NCI-H748 (cell line): ENCODE measurements around the gene RPRD2.
"Not testable (repeated sequence)": the region's sequence is repeated elsewhere in the genome, so short reads cannot be mapped to it uniquely, and the experiment has no call there.

ENCODE experiments used
- DNase-seq: peaks from one replicate; lab custom pipeline; 2025; ENCODE audit not compliant: unreplicated experiment; lab: John Stamatoyannopoulos, UW

RPRD2 gene

DNA sequence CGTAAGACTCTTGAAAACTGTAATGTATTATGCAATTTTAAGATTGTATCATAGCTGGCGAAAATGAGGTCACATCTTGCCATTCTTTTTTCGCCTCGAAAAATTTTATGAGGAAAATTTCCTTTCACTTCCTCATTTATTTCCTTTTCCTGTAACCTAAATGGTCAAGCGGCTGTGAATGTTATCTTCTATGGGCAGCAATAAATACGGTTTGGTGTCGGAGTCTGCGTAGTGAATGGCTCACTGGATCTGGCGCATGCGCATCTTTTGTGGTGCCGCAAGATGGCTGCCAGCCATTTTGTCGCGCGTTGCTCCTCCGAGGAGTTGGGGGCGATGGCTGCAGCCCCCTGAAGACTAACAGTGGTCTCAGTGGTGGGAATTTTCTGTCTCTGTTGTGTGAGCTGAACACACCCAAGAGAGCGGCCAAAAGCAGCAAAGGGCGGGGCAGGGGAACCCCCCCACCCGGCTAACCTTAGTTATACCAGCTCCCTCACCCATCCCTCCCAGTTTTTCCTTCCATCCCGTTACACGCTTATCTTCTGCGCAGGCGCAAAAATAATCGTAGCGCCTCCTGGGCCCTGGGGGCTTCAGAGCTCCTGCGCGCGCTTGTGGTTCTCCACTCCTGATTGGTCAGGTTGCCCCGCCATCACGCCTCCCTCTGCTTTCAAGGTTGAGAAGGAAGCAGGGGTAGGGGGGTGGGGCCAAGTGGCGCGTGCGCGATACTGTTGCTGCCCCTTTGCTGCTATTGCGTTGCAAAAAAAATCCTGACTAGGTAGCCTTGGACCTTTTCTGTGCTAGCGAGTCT, at the start of gene RPRD2:
Gene RPRD2 (plus strand): TSS at position 722 of the 805 bp plus-strand sequence. CDS start 568 bp downstream, outside the sequence.
- DNase-seq = peak; percentile 100

DNA sequence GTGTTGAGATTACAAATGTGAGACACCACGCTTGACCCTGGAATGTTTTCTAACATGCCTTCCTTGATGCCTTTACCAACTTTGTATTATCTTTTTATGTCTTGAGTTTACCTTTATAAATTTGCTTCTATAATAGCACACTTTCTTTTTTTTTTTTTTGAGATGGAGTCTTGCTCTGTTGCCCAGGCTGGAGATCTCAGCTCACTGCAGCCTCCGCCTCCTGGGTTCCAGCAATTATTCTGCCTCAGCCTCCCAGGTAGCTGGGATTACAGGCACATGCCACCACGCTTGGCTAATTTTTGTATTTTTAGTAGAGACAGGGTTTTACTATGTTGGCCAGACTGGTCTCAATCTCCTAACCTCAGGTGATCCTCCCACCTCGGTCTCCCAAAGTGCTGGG, 49.3 kb upstream of the RPRD2 start:
- not testable (repeated sequence) for DNase-seq

DNA sequence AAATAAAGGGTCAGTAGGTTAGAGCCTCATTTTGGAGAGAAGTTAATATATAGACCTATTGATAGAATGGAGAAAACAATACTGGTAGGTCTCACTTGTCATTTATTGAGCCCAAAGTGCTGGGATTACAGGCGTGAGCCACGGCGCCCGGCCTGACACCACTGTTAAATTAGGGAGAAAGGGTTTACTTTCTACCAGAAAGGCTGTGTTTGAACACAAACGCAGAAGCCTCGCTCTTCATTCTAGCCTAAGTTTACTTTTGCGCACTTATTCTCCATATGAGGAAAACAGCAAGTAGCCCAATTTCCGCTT, 43.3 kb upstream of the RPRD2 start:
- DNase-seq = no peak

DNA sequence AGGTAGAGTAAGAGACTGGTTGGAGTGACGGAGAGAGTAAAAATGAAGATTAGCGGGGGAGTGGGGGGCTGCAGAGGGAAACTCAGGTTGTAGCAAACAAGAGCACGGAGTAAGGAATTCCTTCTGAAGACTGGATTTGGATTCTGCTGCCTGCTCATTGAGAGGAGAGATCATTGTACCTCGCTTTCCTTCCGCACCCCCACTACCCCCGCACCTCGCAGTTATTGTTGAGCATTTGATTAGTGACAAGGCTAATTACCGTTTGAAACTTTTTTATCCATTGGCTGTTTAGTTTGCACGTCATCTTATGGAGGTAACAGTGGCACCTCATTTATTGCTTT, 42.2 kb upstream of the RPRD2 start:
- no peak for DNase-seq

DNA sequence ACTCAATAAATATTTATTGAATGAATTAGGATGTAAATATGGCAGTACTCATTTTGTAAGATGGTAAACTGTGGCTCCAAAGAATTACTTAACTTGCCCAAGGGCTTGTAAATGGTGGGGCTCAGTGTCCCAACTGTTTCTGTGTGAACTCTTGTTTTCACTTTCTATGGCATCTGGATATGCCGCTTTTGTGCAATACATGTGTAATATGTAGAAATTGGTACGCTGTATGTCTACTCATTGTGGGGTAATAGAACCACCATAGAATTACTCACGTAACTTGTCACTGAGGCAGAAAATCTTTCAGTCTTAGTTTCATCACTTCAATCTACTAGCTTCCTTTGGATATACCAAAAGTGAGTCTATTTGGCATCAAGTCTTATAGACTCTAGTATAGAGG, 41.6 kb upstream of the RPRD2 start:
- no peak for DNase-seq

DNA sequence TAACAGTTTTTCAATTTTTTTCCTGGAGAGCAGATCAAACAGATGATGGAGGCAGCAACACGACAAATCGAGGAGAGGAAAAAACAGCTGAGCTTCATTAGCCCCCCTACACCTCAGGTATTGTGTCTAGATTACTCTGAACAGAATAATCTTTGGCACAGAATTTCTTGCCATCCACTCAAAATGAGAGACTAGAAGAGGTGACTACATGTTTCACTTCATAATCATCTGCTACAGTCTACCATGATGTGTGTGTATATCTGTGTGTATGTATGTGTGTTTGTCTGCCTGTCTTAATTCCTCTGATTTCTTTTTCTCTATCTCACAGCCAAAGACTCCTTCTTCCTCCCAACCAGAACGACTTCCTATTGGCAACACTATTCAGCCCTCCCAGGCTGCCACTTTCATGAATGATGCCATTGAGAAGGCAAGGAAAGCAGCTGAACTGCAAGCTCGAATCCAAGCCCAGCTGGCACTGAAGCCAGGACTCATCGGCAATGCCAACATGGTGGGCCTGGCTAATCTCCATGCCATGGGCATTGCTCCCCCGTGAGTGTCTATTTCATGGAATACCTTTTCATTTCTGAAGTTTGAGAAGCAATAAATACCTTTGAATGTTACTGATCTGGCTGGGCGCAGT, 31.2 kb upstream of the RPRD2 start:
- no peak for DNase-seq

DNA sequence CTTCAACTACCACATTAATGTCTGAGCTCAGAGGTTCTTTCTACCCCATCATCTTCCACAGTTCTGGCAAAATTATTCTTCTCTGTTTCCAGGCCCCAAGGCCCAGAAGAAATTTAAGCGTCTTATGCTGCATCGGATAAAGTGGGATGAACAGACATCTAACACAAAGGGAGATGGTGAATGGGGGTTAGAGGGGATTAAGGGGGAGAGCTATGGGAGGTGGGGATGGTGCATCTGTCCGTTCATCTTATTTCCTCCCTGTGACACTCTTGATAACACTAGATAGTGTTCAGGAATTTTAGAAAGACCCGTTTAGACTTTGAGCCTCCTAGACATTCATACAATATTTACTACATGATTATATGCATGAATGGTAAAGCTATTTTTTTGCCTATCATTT, 17.6 kb upstream of the RPRD2 start:
- no peak for DNase-seq

DNA sequence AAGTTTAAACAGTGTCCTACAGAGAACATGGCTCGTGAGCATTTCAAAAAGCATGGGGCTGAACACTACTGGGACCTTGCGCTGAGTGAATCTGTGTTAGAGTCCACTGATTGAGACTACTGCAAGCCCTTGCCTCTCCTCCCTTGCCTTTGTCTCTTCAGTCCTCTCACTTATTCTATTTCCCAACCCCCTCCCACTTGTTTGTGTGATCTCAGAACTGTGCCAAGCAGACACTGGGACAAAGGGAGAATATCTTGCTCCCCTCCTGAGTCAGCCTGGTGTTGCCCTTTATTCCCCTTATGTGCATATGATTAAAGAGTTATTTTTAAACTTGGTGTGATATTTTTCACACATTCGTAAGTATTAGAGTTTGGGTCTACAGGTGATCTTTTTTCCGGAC, 11.1 kb upstream of the RPRD2 start:
- DNase-seq = no peak

DNA sequence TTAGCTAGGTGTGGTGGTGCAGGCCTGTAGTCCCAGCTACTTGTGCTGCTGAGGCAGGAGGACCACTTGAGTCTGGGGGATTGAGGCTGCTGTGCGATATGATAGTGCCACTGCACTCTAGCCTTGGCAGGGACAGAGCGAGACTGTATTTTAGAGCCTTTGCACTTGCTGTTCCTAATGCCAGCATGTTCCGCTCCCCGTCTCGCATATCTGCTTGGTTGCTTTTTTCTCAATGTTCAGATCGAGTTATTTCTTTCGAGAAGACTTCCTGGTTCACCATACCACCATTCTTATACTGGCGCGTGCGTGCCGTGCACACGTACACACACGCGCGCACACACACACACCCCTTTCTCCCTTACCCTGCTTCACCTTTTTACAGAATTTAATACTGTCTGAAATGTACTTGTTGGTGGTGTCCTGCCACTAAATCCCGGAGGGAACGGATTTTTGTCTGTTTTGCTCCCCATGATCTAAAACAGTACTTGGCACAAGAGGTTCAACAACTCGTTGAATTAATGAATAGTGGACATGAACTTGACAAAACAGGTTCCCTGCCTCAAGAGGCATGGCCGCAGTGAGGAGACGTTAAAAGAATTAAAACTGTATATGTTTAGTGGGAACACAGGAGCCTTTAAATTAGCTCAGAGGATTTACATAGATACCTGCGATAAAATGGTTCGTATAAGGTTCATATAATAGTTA, 1.1 kb upstream of the RPRD2 start:
- DNase-seq = peak; percentile 59

DNA sequence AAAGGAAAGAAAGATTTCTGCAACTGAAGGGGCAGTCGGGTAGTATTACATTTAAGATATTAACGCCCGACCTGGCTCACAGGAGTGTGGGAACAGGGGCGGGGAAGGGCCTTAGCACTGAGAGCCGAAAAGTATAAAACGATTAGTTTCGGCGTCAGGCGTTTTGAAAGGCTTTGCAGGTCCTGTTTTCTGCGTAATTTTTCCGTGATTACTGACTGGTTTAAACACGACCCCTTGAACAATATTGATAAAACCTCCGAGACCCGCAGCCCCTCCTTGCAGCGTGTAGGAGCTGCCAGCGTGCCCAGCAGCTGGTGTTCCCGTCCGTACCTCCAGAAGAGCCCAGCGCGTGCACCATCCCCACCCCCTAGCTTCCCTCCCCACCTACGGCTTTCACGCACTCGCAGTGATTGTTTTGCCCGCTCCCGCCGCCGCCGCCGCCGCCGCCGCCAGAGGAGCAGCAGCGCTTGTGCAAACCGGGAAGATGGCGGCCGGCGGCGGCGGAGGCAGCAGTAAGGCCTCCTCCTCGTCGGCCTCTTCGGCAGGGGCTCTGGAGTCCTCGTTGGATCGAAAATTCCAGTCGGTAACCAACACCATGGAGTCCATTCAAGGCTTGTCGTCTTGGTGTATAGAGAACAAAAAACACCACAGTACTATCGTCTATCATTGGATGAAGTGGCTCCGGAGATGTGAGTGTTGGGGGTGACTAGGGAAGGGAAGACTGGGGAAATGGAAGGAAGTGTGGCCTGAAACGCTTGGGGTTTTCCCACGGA, 470 bp downstream of the RPRD2 start:
- peak; percentile 85 for DNase-seq

DNA sequence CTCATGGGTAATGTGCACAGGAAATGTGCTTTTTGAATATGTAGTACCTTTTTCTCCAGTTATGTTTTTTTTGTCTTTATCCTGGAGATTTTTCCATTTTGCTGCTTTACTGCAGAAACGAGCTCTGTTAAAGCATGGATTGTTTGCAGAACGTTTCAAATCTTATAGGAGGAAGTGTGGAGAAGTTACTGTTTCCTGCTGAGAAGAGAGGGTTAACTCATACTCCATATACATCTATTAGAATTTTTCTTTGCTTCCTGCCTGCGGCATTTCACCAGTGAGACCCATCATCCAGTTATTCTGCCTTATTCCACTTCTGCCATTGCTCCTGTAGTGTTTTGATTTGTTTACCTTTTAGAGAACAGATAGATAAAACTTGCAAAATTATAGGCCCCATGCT, 2.0 kb downstream of the RPRD2 start:
- DNase-seq = no peak

DNA sequence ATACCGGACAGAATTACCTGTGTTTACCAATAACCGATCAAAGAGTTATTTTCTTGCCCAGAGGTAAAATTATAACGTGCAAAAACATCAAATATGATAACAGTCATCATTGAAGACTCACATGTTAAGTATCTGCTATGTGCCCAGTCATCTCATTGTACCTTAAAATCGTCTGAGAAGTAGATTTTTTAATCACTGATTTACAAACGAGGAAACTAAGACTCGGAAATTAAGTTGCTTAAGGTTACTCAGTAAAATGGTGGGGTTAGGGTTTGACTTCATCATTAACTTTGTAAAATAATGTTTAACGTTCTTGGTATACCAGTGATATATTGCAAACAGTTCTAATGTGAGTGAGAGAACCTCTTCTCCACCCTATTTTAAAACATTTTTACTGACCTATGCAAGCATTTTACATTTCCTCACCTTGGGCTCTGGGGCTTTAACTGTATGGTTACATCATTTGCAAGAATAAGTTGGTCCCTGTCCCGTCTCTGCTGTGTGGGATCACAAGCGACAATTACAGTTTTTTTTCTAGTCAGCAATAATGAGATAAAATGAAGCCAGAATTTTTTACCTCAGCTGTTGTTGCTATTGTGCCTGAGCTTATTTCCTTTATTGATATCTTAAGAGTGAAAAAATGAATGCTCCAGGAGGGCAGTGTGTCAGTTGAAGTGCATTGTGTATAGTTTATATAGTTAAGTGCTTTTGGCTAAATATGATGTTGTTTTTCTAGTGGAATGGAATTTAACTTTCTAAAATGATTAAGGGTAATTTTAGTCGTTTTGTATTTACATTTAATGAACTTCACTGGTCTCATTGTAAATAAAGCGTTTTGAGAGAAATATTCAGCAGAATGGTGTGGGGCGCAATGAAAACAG, 2.7 kb downstream of the RPRD2 start:
- no peak for DNase-seq

DNA sequence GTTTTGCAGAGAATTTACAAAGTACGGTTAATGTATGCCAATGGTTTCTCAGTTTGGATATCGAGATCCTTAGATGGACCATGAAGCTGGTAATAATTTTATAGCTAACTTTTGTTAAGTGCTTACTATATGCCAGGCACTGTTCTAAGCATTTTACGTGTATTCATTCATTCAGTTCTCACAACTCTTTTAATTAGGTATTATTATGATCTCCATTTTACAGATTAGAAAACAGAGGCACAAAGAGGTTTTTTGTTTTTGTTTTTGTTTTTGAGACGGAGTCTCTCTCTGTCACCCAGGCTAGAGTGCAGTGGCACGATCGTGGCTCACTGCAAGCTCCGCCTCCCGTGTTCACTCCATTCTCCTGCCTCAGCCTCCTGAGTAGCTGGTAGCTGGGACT, 7.2 kb downstream of the RPRD2 start:
- DNase-seq = no peak

DNA sequence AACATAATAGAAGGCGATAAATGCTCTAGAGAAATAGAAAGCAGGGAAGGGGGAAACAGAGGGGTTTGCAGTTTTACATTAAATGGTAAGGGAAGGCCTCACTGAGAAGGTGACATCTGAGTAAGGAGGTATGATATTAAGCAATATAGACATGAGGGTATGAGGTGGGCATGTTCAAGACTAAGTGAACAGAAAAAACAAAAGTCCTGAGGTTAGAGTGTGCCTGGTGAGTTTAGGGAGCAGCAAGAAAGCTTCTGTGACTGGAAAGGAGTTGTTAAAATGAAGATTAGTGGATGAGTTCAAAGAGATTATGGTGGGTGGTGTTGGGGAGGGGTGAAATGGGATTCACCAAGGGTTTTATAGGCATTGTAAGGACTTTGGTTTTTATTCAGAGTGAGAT, 8.6 kb downstream of the RPRD2 start:
- no peak for DNase-seq

DNA sequence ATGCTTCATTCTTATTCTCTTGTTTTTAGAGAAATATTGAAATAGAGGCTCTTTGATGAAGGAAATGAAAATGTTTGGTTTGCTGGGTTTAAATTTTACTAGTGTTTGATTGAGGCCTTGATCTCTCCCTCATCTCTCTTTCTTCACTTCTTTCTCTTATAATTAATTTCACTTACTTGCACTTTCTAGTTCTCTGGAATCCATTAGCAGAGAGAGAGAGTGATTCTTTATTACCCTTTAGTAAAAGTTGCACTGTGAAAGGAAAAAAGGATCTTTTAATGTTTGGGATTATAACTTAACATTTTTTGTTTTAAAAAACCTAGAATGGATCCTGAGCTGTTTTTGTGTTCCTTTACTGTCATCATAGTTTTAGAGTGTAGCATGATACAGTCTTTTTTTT, 12.2 kb downstream of the RPRD2 start:
- no peak for DNase-seq

DNA sequence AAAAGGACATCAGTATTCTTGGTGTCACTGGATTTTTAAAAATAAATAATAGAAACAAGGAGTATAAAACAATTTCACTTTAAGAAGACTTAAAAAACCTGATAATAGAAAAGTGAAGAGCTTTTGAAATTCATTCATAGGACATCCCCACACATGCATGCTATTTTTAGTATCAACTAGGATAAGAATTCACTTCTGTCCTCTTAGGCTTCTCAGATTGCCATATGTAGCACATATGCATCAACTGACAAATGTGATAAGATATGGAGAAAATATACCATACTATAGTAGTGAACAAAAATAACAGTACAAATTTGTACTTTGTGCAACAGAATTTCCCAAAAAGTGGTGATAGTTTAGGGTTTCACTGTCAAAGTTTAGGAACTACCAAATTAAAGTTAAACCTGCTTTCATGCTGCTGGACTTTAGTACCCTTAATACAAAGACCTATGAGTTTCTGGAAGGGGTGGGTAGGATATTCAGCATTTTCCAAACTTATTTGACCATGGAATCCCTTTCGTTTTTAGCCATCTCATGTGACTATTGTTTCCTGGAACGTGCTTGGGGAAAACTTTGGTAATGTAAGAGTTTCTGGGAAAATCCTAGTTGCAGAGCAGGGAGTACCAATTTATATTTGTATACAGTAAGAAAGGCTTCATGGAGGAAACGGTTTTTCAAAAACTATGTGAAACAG, 19.8 kb downstream of the RPRD2 start:
- no peak for DNase-seq

DNA sequence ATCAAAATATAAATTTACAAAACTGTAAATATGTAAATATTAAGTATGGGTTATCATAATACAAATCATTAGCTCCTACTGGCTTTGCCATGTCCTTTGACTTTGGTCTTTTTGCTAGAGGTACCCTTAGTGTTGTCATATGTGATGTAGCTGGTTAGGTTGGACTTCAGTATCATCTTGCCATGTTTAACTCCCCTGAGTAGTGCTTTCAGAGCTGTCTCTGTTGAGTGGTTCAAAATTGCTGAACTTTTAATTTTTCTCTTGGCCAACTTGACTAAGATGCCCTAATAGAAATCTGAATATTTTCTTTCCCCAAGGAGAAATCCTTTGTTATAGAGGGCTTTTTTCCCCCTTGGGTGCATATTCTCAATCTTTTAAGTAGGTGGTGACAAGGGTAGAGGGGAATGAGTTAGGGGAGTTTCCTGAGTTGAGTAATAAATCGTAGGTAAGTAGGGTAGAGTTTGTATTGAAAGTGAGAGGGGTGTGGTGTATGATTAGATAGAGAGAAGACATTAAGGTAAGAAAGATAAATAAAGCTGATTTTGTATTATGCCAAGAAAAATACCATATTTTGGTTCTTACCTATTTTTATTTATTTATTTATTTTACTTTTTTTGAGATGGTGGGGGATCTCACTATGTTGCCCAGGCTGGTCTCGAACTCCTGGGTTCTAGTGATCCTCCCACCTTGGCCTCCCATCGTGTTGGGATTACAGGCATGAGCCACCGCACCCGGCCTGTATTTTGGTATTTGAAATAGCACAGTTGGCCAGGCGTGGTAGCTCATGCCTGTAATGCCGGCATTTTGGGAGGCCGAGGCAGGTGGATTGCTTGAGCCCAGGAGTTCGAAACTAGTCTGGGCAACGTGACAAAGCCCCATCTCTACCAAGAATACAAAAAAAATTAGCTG, 21.8 kb downstream of the RPRD2 start:
- DNase-seq = no peak

DNA sequence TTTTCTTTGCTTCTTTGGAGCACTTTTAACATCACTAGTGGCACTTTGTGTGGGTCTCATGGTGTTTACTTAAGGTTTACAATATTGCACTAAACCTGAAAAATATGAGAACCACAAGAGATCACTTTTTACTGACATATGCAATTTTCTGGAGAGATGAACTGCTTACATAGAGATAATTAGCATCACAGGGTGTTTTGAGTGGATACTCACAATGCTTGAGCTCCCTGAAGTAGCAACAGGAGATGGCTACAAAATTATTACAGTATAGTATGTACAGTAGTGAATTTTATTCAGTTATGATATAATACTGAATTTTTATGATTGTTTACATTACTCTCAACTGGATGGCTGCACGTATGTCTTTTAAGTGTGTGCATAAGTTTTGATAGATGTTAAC, 22.6 kb downstream of the RPRD2 start:
- no peak for DNase-seq

DNA sequence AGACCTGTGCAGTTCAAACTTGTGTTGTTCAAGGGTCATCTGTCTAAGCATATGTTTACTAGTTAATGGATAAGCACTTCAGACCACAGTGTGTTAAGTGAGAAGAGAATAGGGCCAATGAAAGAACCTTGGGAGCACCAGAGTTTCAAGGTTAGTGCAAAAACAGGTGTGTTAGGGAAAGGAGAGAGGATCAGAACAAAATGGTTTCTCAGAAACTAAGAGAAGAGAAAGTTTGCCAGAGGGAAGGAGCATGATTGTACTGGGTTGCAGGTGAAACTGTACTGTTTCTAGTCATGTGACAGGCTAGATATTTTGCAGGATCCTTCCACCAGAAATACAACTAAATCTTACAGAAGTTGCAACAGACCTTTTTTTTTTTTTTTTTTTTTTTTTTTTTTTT, 23.3 kb downstream of the RPRD2 start:
- DNase-seq = no peak
